Right kidney (tissue), 1 donor: ENCODE data around the gene PRR12.

Source experiments
- DNase-seq: peaks from one replicate; pipeline ENCODE4 v3.0.0-alpha.2; 2016

PRR12 gene

DNA sequence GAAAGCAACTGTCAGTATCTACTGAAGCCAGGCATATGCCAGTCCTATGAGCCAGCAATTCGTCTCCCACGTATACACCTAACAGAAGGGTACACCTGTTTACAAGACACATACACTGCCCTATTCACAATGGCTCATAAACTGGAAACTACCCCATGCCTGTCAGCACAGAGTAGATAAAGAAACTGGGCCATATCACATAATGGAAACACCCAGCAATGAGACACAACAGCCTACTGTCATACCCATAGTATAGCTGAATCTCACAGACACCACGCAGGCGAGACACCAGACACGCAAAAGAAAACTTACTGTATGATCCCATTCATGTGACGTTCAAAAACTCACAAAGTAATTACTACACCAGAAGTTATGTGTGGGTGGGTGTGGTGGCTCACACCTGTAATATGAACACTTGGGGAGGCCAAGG is 26.4 kb upstream of the PRR12 start:
- no peak for DNase-seq

DNA sequence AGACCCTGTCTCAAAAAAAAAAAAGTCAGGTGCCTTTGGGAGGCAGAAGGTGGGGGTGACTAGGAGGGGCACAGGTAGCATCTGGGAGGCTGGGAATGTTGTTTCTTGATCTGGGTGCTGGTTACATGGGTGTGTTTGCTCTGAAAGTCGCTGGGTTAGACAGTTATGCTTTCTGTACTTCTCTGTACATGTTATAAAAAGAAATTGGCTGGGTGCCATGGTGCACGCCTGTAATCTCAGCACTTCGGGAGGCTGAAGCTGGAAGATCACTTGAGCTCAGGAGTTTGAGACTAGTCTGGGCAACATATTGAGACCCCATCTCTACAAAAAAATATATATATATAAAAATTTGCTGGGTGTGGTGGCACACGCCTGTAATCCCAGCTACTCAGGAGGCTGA is 25.7 kb upstream of the PRR12 start:
- DNase-seq = no peak

- DNase-seq = no peak
Measured at GRCh38 chr19:49566302-49566701, 24.7 kb upstream of the PRR12 start.

DNA sequence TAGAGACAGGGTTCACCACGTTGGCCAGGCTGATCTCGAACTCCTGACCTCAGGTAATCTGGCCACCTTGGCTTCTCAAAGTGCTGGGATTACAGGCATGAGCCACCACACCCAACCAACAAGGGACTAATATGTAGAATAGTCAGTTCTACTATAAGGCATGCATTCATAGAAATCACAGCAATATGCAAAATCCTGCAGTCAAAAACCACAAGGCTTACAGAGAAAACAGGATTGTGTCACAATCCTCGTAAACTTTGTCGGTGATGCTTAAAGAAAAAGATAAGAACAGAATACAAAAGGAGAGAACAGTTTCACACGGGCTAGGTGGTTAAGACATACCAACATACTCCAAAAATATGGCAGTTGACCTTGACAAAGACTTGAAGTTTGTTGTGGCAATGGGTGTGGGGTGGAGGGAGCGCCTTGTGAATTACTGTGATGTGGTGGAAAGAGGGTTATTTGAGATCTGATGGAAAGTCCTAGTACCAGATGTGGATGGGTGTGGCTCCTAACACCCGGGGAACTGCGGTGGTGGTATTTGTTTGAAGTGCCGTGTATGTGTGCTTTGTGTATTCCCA is 23.0 kb upstream of the PRR12 start:
- DNase-seq = no peak

- no peak for DNase-seq
Measured at GRCh38 chr19:49570138-49570856, 20.7 kb upstream of the PRR12 start.

GRCh38 chr19:49570997-49571676 is 19.8 kb upstream of the PRR12 start:
- DNase-seq = no peak

GRCh38 chr19:49573009-49573408 is 18.0 kb upstream of the PRR12 start:
- DNase-seq = no peak

GRCh38 chr19:49573425-49573824 is 17.6 kb upstream of the PRR12 start:
- no peak for DNase-seq

DNA sequence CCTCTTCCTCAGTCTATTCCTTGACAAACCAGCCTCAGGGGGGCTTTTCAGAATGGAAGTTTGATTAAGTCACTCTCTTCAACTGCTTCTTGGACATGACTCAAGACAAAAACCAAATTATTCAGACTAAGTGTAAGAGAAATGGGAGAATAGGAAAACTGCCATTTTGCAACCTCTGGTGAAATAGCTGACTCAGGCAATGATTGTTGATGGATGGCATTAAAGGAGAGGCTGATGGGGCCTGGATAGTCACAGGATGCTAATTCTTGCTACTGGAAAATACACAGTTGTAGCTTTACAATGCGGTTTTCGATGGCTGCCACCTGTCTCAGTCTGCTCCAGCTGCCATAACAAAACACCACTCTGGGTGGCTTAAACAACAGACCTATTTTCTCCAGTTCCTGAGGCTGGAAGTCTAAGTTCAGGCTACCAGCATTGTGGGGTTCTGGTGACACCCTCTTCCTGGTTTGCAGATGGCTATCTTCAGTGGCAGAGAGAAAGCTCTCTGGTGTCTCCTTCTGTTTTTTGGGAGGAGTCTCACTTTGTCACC is 16.7 kb upstream of the PRR12 start:
- DNase-seq = no peak

- no peak for DNase-seq
Measured at GRCh38 chr19:49579193-49579592, 11.8 kb upstream of the PRR12 start.

DNA sequence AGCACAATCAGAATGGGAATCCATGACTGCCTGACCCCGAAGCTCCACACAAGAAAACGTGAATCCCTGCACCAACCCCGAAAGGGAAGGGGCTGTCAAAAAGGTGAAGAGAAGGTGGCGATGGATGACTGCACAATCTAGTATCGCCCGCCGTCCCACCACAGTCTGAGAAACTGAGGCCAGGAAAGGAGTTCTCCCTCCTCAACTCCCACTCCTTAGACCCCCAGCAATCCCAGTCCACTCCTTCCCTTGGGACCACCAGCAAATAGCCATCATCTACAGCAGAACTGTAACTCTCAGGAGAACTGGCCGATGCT is 11.1 kb upstream of the PRR12 start:
- DNase-seq = no peak

DNA sequence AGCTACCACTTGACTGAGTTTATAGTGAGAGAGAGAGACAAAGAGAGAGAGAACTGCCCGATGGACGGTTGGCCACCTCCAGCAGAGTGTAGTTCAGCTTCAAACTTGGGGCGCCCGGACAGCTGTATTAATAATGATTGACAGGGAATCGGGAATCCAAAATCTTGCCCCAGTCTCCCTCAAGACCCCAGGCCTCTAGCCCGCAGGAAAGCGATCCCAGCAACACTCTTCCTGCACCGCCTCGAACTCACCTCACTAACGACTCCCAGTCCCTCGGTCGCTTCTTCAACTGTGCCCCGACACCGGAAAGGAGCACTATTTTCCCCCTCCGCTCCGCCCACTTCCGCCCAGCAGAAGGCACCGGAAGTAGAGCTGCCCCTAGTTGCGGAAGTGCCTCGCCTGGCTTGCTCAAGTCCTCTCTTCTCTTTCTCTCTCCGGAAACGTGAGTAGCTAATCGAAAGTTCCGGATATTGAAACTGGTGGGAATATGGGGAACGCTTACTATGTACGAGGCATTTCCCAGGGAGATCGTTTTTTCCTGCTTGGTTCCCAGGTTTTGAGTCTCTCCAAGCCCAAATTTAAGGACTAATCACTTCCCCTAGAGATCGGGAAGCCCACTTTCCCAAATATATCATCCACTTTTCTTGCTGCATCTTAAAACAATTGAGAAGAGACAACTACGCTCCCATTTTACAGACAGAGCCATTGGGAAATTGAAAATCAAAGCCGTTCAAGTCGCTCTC is 10.5 kb upstream of the PRR12 start, which contains the start of gene NOSIP:
Gene NOSIP (minus strand): TSS at position 293 of the 743 bp plus-strand sequence. CDS start 19,865 bp downstream, outside the sequence.
- peak; percentile 80 for DNase-seq

DNA sequence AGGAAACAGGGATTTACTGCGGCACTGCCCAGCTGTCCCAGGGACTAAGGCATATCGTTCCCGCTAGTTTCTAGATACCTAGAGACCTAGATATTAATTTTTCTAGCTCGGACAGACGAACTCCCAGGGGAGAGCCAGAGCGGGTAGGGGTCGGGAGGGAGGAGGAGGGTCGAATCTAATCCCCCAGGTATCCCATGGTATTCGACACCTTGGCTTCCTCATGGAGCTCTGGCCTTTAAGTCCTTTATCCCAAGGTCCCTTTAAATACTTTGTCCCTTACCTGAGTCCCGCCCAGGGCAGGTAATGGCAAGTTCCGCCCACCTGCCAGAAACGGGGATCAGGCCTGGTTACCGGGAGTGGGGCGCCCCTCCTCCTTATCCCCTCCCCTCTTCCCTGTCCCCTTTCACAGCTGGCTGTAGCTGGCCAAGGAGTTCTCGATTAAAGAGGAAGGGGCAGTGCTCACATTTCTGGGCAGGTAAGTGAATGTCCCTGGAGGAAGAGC is 9.9 kb upstream of the PRR12 start, which contains the start of gene PRRG2:
Gene PRRG2 (plus strand): TSS at position 310 of the 502 bp plus-strand sequence. CDS start 1,904 bp downstream, outside the sequence.
- DNase-seq = no peak

DNA sequence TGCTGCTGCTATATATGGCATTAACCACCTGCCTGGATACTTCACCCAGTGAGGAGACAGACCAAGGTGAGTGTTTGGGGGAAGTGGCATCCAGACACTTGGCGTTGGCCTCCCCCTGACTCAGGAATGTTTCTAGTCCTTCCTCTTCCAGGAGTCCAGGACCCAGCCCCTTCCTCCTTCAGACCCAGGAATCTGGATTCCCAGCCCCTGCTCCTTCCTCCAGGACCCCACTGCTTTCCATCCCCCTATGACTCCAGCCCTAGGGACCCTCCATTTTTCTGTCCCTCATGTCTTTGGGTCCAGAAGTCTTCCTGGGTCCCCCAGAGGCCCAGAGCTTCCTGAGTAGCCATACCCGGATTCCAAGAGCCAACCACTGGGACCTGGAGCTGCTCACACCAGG is 7.7 kb upstream of the PRR12 start:
- DNase-seq = no peak

DNA sequence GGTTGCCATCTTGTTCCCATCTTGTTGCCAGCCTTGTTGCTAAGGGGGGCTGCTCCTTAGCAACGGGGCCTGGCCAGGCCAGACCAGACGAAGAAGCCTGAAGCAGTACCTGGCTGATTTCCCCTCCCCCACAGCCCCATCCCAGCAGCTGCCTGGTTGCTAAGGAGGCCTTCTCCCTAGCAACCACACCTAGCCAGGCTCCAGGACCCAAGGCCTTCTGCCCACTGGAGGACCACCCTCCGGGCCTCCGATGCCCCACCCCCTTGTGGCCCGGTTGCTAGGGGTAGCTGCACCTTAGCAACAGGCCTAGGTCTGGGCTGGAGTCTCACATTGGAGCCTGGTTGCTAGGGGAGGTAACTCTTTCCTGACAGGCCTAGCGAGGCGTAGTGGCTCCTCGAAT is 6.0 kb upstream of the PRR12 start:
- DNase-seq = no peak

DNA sequence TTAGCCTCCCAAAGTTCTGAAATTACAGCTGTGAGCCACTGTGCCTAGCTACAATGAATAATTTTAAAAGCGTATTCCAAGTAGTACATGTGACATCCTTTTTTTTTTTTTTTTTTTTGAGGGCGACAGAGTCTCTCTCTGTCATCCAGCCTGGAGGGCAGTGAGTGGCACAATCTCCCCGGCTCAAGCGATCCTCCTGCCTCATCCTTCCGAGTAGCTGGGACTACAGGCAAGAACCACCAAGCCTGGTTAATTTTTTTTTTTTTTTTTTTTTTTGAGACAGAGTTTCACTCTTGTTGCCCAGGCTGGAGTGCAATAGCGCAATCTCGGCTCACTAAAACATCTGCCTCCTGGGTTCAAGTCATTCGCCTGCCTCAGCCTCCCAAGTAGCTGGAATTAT is 3.8 kb upstream of the PRR12 start:
- DNase-seq = no peak

GRCh38 chr19:49588365-49589122 is 2.4 kb upstream of the PRR12 start:
- DNase-seq = no peak

- DNase-seq = peak; percentile 38
Measured at GRCh38 chr19:49589502-49589905, 1.5 kb upstream of the PRR12 start.

GRCh38 chr19:49590071-49590970 is 661 bp upstream of the PRR12 start:
- peak; percentile 85 for DNase-seq

DNA sequence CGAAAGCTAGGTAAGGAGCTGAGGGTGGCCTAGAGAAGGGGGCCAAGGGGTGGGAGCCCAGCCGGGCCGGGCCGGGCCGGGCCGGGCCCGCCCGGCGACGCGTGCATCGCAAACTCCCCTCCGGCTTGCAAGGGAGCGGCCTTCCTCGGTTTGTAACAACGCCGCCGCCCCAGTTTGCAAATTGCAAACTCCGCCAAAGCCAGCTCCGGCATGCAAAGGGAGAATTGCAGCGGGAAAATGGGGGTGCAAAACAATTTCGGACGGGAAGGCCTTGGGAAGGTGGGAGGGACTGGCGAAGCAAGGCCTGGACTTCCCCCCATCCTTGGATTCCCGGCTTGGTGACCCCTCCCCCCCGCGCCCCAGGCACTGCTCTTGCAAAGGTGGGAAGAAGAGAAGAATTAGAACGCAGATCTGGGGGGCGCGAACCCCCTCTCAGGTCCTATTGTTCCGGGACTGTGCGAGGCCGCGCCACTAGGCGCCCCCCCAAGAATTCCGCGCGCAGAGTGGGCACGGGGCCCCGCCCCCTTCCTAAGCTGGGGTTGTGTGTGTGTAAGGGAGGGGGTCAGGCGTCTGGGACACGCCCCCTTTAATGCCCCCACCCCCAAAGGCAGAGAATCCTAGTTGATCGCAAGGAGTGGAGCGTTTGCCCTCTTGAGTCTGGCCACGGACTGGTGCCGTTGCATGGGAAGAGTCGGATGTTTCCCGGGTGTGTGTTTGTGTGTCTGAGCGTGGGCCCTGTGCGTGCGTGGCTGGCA is 926 bp downstream of the PRR12 start:
- DNase-seq = peak; percentile 85
